Measurements from ENCODE around the gene EGR1.

GRCh38 chr5:138460032-138460693 is 5.1 kb upstream of the EGR1 start:
- TF ChIP-seq CTCF (IDR thresholded peaks at IDR 0.05): no peak
- no peak for TF ChIP-seq EZH2phosphoT487 (IDR thresholded peaks at IDR 0.05)
